Endometrial microvascular endothelial cells (primary cell): ENCODE data around the gene RPTOR. TPM values are rescaled to one million over a fixed set of nuclear protein-coding genes. Genes with fewer than 3 reads are reported as not detected.

ENCODE experiments used
- in situ Hi-C: cut with HindIII; loops from 2 replicates; pipeline ENCODE4 v1.10.0; 2017; ENCODE audit warnings: low sequenced_read_pairs, low pct_unique_long_range_greater_than_20kb; ENCODE audit errors: inconsistent ontology term
- total RNA-seq: library from RNA; depleted of rRNA; stranded (reverse); fragments of >200 nt; gene quantifications from one replicate; pipeline ENCODE4 v1.2.3, GENCODE V29; 2015; ENCODE audit errors: inconsistent ontology term

Gene RPTOR
- total RNA-seq, 1 donor from 2014 or later: 28.2 TPM

DNA sequence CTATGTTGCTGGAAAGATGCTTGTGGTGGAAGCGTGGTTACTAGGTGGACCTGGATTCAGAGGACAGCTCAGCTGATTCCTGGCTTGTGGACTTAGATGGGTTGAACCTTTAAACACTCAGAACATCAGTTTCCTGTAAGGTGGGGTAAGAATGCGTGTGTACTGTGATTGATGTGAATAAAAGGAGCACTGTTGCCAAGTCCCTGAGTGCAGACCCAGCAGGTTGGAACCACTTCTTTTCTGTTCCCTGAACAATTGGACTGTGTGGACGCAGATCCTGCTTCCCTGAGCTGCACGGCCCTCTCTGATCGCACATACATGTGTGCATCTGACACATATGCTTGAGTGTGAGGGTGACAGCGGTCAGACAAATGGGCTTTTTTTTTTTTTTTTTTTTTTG, 37.5 kb downstream of the RPTOR start:
- in situ Hi-C loops: no loop called here

DNA sequence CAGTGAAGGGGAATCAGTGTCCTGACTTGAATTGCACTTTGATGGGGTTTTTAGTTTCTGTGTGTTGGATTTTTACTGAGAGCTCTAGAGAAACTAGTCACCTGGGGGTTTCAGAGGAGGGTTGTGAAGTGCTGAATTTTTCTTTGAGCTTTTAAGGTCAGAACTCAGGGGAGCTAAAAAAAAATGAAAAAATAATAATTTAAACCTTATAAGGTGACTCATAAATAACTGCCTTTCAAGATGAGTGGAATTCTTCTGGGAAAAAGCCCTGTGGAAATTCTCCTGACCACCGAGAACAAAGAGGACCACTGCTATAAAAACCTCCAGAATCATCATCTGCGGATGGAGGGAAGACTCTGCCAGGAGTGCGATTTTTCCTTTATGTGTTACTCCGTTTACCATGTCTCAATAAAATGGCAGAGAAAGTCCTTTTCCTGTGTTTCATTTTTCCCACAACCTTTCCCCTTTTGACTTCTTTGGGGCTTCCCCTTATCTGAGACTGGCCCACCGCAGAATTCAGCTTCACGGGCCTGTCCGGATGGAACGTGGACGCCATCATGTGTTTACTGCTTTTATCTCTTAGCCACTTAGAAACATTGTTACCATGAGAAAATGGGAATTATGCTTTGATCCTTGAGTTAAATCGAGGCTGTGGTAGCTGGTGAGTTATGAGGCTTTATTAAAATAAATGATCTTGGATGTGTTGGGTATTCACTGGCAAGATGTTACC, 39.7 kb downstream of the RPTOR start:
- in situ Hi-C loops: no loop called here

DNA sequence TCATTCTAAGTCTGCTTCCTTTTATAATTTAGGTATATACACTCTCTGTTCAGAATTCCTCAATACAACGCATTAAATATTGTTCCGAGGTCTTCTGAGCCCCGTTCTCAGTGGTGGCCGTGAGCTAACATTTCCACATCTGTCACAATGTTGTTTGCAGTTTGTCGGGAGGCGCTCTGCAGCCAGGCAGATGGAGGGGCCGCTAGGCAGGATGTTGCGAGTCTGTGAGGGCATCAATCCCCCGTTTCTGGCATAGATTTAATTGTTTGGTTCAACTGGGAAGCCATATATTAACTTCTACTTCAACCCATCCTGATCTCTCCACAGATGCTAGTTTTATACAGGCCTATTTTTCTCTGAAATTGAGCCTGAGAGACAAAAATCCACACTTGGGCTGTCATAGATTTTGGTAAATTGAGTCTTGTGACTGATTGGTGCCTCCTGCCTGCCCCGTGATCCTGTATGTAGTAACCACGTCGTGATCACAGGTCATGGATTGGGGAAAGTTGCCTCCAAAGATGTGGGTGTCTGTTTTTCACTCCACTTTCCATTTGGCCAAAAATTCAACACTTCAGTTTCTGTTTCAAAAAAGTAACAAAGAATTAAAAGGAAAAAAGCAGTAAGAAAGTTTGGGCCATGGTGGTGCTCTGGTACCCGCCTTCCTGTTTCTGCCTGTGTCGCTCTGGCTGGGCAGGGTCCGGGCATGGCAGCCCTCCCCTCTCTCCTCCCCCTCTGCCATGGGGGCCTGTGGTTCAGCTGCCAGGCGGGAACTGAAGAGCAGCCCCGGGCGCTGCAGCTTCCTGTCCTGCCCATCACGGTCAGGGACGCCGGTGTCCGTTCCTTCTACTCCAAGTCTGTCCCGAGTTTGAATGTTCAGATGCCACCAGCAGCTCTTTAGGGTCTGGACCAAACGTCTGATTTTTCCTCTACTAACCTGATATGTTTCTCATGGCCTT, 41.5 kb downstream of the RPTOR start:
- in situ Hi-C loops: no loop called here

DNA sequence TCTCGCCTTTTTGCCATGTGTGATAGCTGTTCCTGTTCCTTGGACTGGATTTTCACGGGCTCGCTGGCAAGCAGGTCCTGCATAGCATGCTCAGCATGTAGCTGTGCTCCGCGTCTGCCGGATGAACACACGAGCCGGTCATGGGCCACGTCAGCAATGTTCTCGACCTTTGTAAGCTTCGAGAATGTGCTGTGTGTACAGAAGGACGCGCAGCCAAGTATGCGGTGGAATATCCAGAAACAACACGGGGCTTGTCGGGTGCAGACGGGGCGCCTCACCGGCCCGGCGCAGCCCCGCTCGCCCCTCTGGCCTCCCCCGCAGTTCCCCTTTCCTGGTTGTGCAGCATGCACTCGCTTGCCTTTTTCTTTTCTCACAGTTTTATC, 42.2 kb downstream of the RPTOR start:
- in situ Hi-C loops: no loop called here

DNA sequence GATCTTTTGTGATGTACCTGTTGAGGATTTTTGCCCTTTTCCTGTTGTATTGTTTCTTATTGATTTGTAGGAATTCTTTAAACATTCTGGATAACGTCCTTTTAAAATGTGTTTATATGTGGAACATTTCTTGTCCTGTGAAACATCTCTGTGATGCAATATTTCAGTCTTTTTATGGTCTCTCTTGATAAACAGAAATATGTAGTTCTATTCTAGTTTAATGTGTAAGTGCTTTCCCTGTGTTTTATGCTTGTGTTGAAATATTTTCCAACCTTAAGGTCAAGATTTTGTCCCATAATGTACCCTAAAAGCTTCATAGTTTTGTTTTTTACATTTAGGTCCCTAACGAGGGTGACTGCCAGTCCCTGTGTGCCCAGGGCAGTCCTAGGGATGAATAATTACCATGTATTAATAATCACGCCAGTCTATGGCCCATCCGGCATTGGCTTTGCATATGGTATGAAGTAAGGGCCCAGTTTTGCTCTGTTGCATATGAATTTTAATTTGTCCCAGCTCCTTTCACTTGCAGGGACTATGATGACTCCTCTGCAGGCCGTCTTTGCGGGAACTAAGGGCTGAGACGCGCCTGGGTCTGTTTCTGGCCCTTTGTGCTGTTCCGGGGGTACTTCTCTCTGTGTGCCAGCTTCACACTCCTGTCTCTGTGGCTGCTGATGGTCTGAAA, 44.2 kb downstream of the RPTOR start:
- in situ Hi-C loops: no loop called here

DNA sequence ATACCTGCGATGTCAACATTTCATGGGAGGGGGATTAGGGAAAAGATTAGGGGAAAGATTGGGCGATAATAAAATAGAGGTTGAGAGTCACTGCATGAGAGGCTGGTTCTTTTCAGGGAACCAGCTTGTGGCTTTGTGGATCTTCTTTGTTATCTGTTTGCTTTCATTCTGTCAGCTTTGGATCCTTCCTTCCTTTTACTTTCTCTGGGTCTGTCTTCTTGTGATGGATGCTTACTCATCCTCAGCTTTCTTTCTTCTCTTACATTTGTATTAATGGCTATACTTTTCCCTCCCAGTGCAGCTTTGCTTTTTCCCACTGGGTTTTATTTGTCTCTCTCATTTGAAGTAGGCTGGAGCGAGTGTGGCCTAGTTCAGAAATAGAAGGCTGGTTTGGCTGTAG, 47.1 kb downstream of the RPTOR start:
- in situ Hi-C loops: no loop called here

DNA sequence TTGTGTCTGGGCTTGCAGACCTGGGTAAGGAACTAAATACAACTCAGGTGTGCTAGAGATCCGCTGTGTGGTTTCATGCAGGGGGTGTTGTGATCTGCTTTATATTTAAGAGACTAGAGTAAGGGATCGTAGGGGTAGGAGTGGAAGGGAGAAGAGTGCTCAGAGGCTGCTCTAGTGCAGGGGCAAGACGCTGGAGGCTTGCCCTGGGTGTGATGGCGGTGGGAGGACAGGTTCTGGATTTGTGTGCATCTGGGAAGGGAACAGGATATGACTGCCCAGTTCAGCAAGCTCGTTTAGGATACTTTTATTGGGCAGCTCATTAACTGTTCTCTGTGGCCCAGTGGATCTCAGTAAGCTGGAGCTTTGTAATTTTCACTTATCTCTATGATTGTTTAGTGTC, 47.6 kb downstream of the RPTOR start:
- in situ Hi-C loops: no loop called here

DNA sequence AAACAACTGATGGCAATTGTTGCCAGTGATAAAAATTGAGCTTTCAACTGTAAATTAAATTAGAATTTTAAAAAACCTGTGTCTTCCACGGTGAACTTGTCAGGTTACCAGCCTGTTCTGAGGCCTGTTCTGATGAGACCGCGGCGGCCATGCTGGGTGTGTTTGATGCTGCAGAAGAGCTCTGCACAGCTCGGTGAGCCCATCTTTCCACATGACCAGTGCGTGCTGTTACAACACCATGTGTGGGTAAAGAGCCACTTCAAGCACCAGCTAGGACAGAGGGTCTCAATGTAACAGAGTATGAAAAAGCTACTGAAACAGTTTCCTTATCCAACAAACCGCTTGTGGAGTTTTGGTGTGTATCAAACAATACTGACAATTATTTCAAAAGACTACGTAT, 48.5 kb downstream of the RPTOR start:
- in situ Hi-C loops: no loop called here

DNA sequence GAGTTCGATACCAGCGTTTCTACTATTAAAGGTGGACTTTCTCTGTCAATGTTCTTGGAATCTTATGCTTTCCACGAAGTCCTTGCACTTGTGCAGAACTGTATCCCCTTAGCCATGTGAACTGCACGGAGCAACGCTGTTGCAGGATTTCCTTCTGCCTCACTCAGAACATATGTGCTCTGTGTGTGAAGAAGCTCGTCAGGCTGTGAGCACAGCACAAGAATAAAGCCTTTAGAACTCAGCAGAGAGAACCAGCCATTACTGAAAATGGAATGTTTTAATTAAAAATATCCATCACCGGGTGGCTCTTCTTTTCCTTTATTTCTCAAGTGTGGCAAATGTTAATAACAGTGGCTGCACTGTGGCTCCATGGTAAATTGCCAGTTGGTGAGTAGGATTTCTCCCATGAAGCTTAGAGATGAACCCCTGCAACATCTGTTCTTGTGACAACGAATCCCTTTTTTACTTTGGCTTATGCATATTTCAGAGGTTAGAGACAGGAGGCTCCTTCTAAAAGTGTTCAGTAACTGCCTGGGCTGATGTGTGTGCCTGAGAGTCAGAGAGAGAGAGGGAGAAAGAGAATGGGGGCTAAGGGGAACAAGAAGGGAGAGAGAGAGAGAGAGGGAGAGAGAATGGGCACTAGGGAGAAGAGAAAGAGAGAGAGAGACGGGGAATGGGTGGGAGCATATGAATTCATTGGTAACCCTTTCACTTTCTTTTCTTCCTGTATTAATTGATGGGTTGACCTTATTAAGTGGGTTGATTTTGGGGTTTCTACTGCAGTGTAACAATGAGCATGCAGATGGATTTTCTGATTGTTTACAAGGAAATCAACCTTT, 50.0 kb downstream of the RPTOR start:
- in situ Hi-C loops: no loop called here

DNA sequence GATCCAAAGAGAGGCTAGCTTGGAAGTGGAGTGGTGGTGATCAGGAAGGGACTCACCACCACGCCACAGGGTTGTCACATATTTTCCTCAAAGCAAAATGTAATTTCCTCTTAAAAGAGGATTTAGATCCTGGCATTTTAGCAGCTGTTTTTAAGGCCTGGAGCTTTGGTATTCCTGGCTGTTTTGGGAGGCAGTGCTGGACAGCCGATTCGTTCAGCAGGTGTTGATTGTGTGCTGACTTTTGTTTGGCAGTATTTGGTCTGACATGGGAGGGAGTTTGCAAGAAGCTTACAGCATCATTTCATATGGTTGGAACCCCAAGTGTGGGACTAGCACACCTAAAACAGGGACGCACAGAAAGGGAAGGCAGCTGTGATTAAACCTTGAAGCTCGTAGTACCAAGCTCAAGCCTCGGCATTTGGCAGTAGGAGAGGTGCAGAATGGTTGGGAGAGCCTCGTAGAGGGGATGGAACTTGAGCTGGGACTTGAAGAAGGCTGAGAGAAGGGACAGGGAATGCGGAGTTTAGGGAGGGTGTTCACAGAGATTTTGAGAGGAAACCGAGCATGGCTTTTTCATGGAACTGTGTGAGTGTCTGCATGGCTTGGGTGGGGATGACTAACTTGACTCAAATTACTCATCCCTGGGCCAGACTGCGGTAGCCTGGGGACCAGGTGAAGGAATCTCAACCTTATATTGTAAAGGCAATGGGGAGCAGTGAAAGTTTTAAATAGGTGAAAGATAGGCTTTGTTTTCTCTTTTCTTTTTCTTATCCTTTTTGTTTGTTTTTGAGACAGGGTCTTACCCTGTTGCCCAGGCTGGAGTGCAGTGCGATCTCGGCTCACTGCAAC, 52.3 kb downstream of the RPTOR start:
- in situ Hi-C loops: no loop called here

DNA sequence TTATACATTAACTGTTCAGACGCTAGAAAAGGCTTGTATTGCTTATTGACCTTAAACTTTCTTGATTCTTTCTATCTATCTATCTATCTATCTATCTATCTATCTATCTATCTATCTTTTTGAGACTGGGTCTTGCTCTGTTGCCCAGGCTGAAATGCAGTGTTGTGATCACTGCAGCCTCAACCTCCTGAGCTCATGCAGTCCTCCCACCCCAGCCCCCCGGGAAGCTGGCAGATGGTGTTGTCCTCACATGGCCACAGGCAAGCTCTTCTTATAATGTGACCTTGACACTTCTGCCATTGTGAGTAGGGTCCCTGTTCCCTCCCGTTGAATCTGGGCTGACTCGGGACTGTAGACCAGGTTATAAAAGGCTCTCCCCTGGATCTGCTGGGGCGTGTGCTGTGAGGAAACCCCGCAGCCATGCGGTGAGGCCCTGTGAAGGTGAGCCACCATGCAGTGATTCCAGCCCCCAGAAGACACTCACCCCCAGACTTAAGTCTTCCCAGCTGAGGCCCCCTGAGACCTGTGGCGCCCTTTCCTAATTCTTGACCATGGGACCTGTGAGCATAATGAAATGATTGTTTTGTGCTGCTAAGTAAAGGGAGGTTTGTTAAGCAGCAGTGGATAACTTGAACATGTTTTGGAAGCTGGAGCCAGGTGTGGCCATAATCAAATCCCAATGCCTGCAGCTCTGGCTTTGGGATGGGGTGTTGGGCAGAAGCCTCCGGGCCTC, 54.3 kb downstream of the RPTOR start:
- in situ Hi-C loops: no loop called here

DNA sequence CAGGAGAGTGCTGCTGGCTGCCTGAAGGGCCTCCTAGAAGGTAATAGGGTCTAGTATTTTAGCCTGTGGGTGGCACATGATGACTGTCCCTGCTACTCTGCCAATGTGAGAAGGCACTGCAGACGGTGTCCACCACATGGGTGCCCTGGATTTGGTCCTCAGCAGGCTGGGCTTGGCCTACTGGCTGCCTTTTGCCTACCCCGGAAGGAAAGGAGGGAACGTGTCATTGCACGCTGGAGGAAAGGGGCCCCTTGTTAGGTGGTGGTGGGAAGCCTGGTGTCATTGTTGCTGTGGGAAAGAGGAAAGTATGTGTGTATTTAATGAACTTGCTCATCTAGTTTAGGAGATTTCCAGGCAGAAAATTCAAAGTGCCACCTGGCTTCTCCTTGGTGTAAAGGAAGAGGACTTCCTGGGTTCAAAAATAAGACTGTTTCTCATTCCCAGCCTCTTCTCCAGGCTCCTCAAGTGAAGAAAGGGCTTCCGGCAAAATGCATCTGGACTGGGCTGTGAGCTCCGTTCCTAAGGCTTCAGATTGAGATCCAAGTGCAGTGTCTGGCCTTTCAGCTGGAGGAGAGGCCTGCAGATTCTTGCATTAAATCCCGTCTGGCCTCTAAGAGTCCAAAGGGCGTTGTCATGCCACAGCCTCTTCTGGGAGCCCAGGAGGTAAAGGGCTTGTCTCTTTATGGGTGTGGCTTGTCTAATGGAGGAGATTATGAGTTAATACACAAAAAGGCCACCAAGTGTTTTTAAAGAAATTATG, 55.1 kb downstream of the RPTOR start:
- in situ Hi-C loops: no loop called here

DNA sequence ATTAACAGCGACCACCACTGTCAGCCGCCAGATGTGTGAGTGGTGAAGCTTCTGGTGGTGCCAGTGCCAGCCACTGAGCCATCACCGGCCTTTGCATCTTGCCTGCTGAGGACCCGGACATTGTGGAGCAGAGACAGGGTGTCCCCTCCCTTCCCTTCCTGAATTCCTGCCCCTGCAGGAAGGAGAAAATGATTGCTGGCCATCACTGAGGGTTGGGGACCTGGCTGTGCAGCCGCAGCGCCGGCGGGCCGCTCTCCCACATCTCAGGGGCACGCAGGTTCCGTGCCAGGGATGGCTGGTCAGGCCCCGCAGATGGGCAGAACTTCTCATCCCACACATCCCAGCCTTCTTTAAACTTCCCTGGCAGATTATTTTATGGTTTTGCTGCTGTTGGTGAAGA, 56.5 kb downstream of the RPTOR start:
- in situ Hi-C loops: no loop called here

DNA sequence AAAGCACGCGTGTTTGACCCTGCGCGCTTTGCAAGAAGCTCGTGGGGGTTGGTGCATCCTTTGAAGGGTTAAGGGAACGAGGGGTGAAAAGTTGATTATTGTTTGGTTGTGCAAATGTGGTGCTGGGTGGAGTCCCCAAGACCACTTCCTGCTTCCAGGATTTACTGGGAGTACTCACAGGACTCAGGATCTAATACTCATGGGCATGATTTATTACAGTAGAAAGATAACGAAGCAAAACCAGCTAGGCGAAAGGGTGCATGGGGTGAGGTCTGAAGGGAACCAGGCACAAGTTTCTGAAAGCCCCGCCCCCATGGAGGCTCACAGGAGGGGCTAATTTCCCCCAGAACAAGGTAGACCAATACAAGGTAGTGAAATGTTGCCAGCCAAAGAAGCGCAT, 58.8 kb downstream of the RPTOR start:
- in situ Hi-C loops: no loop called here

DNA sequence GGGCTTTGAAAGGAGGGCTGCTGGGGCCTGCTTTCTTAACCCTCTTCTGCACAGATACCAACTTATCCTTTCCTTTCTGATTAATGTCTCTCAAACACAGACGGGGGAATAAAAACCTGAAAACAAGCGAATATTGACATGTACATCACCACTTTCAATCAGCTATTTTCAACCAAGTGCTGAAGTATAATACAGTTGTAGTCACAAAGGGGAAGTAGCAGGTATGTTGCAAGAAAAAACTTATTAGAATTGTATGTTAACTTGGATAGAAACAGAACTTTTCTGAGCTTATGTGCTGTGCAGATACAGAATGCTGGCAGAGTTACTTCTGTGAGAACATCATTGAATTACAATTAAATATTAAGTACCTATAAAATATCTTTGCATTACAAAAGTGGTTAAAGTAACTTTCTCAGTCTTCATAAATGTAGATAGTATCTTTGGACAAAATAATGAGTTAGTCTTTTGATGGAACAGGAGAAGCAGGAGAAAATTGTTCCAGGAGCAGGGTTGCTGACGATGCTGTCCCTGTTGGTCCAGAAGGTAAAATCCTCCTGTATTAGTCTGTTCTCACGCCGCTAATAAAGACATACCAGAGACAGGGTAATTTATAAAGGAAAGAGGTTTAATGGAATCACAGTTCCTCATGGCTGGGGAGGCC, 59.5 kb downstream of the RPTOR start:
- in situ Hi-C loops: no loop called here

DNA sequence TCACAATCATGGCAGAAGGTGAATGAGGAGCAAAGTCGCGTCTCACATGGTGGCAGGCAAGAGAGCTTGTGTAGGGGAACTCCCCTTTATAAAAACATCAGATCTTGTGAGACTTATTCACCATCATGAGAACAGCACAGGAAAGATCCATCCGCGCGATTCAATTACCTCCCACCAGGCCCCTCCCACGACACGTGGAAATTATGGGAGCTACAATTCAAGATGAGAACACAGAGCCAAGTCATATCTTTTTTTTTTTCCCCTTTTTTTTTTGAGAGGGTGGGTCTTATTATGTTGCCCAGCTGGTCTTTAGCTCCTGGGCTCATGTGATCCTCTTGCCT, 60.0 kb downstream of the RPTOR start:
- in situ Hi-C loops: no loop called here
